Mucosa of gallbladder (tissue), 1 donor: Measurements from ENCODE around the gene CFAP20. TPM values are rescaled to one million over a fixed set of nuclear protein-coding genes. Genes with fewer than 3 reads are reported as not detected.

Experiments
- total RNA-seq: library from RNA; stranded (reverse); gene quantifications from one replicate; pipeline ENCODE4 v1.2.1, GENCODE V29; 2021
- donor health status: DM: no; HTN: no; CAD: no.

The CFAP20 gene
- total RNA-seq, 1 donor from 2014 or later, result 20.9 TPM

Other genes with a start within 250 kb of the CFAP20 start
- 0.29 TPM for gene CNGB1, start 158.3 kb downstream of the CFAP20 start, total RNA-seq
- 12.1 TPM for gene ZNF319, start 128.7 kb downstream of the CFAP20 start, total RNA-seq
- gene USB1, start 128.0 kb downstream of the CFAP20 start, total RNA-seq, result 42.4 TPM
- gene MMP15, start 103.6 kb downstream of the CFAP20 start, total RNA-seq, result 109 TPM
- gene CSNK2A2, start 68.7 kb upstream of the CFAP20 start, total RNA-seq, result 58.5 TPM
- not detected for gene PRSS54, start 165.6 kb upstream of the CFAP20 start, total RNA-seq